ENCODE data around the gene GCK.

DNA sequence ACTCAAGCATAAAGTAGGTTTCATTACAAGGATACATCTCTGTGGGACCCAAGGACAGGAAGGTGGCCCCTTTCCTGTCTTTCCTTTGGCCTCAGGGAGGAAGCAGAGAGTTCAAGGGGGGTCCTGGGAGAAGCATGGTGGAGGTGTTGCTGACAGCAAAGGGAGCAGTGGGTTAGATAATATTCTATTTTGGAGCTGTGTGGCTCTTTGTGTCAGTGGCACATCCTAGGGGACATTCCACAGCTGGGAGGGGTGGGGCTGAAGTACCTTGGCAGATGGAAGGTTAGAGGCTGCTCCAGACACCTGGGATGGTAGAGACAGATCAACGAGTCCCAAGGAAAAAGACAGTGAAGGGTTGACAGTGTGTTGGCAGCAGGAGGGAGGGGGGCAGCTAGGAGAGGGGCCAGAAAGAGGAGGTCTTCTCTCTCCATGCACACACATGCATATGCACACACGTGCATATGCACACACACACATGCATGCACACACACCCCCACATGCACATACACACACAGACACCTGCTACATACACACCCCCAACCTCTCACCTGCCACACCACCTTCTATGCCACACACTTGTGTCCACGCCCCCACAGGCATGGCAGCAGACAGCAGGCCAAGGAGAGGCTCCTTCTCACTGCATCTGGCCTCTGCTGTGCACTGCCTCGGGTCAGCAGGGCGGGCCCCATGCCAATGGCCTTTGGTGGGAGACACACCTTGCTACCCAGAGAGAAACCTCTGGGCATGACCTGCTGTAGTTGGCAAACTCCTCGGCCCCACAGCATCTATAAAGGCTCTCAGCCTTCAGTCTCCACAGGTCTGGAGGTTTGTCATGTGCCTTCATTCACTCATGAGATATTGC, 60.3 kb downstream of the GCK start:
- TF ChIP-seq, protein P1, sequence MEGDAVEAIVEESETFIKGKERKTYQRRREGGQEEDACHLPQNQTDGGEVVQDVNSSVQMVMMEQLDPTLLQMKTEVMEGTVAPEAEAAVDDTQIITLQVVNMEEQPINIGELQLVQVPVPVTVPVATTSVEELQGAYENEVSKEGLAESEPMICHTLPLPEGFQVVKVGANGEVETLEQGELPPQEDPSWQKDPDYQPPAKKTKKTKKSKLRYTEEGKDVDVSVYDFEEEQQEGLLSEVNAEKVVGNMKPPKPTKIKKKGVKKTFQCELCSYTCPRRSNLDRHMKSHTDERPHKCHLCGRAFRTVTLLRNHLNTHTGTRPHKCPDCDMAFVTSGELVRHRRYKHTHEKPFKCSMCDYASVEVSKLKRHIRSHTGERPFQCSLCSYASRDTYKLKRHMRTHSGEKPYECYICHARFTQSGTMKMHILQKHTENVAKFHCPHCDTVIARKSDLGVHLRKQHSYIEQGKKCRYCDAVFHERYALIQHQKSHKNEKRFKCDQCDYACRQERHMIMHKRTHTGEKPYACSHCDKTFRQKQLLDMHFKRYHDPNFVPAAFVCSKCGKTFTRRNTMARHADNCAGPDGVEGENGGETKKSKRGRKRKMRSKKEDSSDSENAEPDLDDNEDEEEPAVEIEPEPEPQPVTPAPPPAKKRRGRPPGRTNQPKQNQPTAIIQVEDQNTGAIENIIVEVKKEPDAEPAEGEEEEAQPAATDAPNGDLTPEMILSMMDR (conservative IDR thresholded peaks at IDR 0.05 in 1 of 2, IDR thresholded peaks at IDR 0.05 in 1 of 2; ENCODE audit: extremely low read depth in 1 of 2, insufficient read depth in 1 of 2, low read depth in 1 of 2, low read length in 2 of 2): no peak
- TF ChIP-seq EZH2 (IDR thresholded peaks at IDR 0.05; ENCODE audit: borderline replicate concordance, low read length): no peak

All from mammary epithelial cell (primary cell).